ENCODE results near the gene TMEM167B. TPM values are rescaled to one million over a fixed set of nuclear protein-coding genes. Genes with fewer than 3 reads are reported as not detected.
A peak's percentile ranks its signal among the peaks of the same experiment; 100 is the strongest.
"Not testable (repeated sequence)": the region's sequence is repeated elsewhere in the genome, so short reads cannot be mapped to it uniquely, and the experiment has no call there.

Gene TMEM167B
- 31.9 TPM for total RNA-seq

GRCh38 chr1:109090196-109091077, at the start of gene TMEM167B:
Gene TMEM167B, plus strand, starts transcription at chr1:109090764. Its CDS starts 109 bp downstream, at chr1:109090873.
- peak; percentile 93 for DNase-seq

DNA sequence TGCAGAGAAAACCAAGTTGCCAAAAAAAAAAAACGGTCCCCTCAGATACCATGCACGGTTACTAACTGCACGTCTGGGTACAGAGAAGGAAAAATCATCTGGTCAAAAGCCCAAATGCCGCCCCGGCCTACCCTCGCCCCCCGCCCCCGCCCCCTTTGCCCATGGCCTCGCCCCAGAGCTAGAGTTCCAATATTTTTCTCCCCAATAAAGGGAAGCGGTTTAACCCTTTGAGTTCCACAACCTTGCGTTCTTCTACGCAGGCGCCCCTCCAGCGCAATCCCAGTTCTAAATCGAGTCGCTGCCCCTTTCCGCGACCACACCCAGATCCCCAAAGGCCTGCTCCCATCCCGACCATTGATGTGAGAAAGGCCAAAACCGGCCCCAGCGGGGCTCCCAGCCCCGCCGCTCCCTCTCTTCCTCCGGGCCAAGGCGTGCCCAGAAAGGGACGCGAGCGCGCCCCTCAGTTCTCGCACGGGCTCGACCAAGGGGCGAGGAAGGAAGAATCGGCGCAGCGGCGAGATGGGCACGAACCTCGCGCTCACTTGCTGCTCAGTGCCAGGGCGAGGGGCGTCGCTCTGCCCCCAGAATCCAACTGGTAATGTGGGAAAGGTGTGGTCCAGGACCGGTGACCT, 49.5 kb upstream of the TMEM167B start:
- DNase-seq = no peak

- DNase-seq = peak; percentile 94
These were observed 48.7 kb upstream of the TMEM167B start, which contains the start of gene WDR47 for GRCh38 chr1:109041621-109042468. Gene WDR47, minus strand, starts transcription at chr1:109042102. Its CDS starts 18,590 bp downstream, at chr1:109023512.

- DNase-seq = no peak
These were observed 45.0 kb upstream of the TMEM167B start for GRCh38 chr1:109045595-109045994.

GRCh38 chr1:109046671-109047070, 43.9 kb upstream of the TMEM167B start:
- no peak for DNase-seq

GRCh38 chr1:109047339-109047738, 43.2 kb upstream of the TMEM167B start:
- no peak for DNase-seq

GRCh38 chr1:109048335-109048734, 42.2 kb upstream of the TMEM167B start:
- DNase-seq = no peak

DNA sequence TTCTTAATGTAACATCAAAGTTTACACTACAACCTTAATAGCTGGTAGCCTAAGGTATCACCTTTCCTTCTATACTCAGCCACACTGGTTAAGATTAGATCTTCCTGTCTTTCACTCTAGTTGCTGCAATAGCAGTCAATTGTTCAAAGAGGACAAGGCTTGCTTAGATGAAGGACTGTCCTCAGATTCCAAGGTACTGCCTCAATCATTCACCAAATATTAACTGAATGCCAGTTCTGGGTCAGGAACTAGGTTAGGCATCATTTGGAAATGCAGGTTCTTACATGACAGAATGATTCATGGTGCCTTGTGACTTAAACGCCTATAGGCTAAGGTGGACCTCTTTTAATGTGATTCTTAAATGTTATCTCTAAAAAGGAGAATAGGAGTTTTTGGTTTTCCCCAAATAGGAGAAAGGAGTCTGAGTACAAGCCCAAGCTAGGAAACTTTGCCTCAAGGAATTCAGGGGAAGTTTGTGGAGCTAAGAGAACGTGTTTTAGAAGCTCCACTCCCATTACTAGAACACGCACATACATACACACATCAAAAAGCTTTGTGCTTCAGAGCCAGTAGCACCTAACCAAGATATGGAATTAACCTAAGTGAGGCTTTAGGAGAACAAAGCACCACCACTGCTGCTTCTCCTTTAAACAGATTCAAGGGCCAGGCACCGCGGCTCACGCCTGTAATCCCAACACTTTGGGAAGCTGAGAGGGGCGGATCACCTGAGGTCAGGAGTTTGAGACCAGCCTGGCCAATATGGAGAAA, 40.2 kb upstream of the TMEM167B start:
- DNase-seq = peak; percentile 26

DNA sequence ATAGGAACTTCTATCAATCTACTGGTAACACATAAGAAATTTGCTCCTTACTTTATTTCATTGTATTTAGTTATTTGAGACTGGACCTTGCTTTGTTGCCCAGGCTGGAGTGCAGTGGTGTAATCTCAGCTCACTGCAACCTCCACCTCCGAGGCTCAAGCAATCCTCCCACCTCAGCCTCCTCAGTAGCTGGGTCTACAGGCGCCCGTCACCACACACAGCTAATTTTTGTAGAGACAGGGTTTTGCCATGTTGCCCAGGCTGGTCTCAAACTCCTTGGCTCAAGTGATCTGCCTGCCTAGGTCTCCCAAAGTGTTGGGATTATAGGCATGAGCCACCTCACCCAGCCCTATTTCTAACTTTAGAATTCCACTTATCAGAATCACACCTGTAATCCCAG, 38.4 kb upstream of the TMEM167B start:
- DNase-seq = not testable (repeated sequence)

GRCh38 chr1:109056064-109056463, 34.5 kb upstream of the TMEM167B start:
- DNase-seq = no peak

DNA sequence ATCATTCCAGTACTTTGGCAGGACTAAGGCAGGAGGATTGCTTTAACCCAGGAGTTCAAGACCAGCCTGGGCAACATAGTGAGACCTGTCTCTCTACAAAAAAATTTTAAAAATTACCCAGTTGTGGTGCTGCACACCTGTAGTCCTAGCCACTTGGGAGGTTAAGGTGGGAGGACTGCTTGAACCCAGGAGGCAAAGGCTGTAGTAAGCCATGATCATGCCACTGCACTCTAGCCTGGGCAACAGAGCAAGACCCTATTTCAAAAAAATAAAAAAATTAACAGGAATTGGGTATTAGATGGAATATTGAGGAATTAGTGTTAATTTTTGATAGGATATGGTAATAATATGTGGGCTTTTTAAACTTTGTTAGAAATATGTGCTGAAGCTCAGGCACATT, 31.5 kb upstream of the TMEM167B start:
- no peak for DNase-seq

- no peak for DNase-seq
These were observed 29.9 kb upstream of the TMEM167B start for GRCh38 chr1:109060707-109061106.

- DNase-seq = no peak
These were observed 29.4 kb upstream of the TMEM167B start for GRCh38 chr1:109061183-109061582.

- no peak for DNase-seq
These were observed 25.4 kb upstream of the TMEM167B start for GRCh38 chr1:109065137-109065536.

DNA sequence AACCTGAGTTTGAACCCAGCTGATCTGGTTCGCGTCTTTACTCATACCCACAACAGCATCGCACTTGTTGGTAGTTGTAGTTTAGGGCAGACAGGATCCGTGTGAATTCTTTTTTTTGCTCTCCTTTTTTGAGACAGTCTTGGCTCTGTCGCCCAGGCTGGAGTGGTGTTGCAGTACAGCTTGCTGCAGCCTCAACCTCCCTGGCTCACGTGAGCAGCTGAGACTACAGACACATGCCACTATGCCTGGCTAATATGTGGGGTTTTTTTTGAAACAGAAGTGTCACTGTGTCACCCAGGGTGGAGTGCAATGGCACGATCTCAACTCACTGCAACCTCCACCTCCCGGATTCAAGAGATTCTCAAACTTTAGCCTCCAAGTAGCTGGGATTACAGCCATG, 22.7 kb upstream of the TMEM167B start:
- no peak for DNase-seq

GRCh38 chr1:109069294-109069693, 21.3 kb upstream of the TMEM167B start:
- no peak for DNase-seq

GRCh38 chr1:109075531-109076490, 14.8 kb upstream of the TMEM167B start, which contains the start of gene TAF13:
Gene TAF13, minus strand, starts transcription at chr1:109076003. Its CDS starts 56 bp downstream, at chr1:109075947.
- DNase-seq = peak; percentile 96

DNA sequence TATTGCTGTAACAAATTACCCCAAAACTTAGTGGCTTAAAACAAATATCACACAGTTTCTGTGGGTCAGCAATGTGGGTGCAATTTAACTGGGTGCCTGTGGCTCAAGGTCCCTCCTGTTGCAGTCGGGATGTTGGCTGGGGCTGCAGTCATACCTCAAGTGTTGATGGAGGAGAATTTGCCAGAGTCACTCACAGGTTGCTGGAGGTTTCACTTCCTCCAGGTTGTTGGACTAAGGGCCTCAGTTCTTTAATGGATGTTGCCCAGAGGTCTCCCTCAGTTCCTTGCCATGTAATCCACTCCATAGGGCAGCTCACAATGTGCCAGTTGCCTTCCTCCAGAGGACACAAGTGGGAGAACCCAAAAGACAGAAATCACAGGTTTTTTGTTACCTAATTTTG, 12.2 kb upstream of the TMEM167B start:
- DNase-seq = no peak

- no peak for DNase-seq
These were observed 11.3 kb upstream of the TMEM167B start for GRCh38 chr1:109079240-109079622.

DNA sequence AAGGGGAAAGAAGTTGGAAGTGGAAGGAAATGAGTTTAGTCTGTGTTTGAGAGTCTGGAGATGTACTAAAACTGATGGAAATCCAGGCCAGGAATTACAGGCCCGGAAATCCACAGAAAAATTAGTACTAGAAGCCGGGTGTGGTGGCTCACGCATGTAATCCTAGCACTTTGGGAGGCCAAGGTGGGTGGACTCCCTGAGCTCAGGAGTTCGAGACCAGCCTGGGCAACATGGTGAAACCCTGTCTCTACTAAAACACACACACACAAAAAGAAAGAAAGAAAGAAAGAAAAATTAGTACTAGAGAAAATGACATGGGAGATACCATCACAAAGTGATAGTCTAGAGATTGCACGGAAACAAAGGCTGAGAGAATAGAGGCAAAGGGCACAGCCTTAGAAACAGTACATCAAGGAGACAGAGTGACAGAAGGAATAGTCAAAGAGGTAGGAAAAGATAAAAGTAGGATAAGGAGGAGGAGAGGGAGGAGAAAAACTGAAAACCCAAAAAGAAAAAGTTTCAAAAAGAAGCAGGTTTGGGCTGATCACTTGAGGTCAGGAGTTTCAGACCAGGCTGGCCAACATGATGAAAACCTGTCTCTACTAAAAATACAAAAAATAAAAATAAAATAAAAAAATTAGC, 10.0 kb upstream of the TMEM167B start:
- DNase-seq = no peak
